GM12891 (cell line): ENCODE data around the gene PLD3.

Source experiments
- POLR2A ChIP-seq: IDR thresholded peaks from 2 replicates; pipeline ENCODE4 v1.6.1; 2011; ENCODE audit warnings: low read depth, low read length, control low read depth
- POLR2AphosphoS5 ChIP-seq: IDR thresholded peaks from 2 replicates; pipeline ENCODE4 v1.6.1; 2011; ENCODE audit warnings: low read depth, low read length, control low read depth
- SPI1 ChIP-seq: IDR thresholded peaks from 2 replicates; pipeline ENCODE4 v1.6.1; 2011; ENCODE audit warnings: low read depth, low read length, control low read depth

GRCh38 chr19:40358773-40359172 is 10.3 kb downstream of the PLD3 start:
- TF ChIP-seq POLR2A (no peak), POLR2AphosphoS5 (no peak), SPI1 (peak; percentile 26; the same call in 1 of the 2 replicates)
